Hippocampal formation (tissue), 2 donors: ENCODE data around the gene INHBC.

Experiments used
- DNase-seq, 2 donors: peaks; one replicate each; lab custom pipeline; 2025; lab: John Stamatoyannopoulos, UW

INHBC gene

GRCh38 chr12:57469296-57470164, 34.9 kb downstream of the INHBC start:
- no peak for DNase-seq

- no peak for DNase-seq
These were observed 35.8 kb downstream of the INHBC start for GRCh38 chr12:57470286-57470969.

- DNase-seq = no peak
These were observed 36.5 kb downstream of the INHBC start for GRCh38 chr12:57470970-57471656.

- DNase-seq = no peak
These were observed 37.1 kb downstream of the INHBC start for GRCh38 chr12:57471661-57472060.

GRCh38 chr12:57472391-57472790, 37.8 kb downstream of the INHBC start:
- DNase-seq = no peak

- DNase-seq = no peak
These were observed 38.8 kb downstream of the INHBC start for GRCh38 chr12:57473392-57473791.

GRCh38 chr12:57473886-57474285, 39.3 kb downstream of the INHBC start:
- no peak for DNase-seq

- DNase-seq = no peak
These were observed 39.8 kb downstream of the INHBC start for GRCh38 chr12:57474430-57474829.

- DNase-seq = no peak
These were observed 40.3 kb downstream of the INHBC start for GRCh38 chr12:57474862-57475261.

GRCh38 chr12:57475271-57476161, 40.9 kb downstream of the INHBC start:
- no peak for DNase-seq

GRCh38 chr12:57476162-57476992, 41.8 kb downstream of the INHBC start:
- DNase-seq = no peak

GRCh38 chr12:57476993-57477709, 42.6 kb downstream of the INHBC start:
- DNase-seq = no peak

- DNase-seq = no peak
These were observed 43.4 kb downstream of the INHBC start for GRCh38 chr12:57477710-57478681.

GRCh38 chr12:57479043-57479375, 44.4 kb downstream of the INHBC start:
- DNase-seq = no peak

GRCh38 chr12:57479376-57480115, 45.0 kb downstream of the INHBC start, which contains the start of gene ARHGAP9:
Gene ARHGAP9, minus strand, starts transcription at chr12:57479866. Its CDS starts 460 bp downstream, at chr12:57479406.
- DNase-seq = no peak

GRCh38 chr12:57481671-57482070, 47.1 kb downstream of the INHBC start:
- DNase-seq = no peak

- no peak for DNase-seq
These were observed 48.9 kb downstream of the INHBC start for GRCh38 chr12:57483466-57483865.

- no peak for DNase-seq
These were observed 51.1 kb downstream of the INHBC start for GRCh38 chr12:57485695-57486094.
